Mesenteric fat pad (tissue), 1 donor: ENCODE data around the gene GPR153. TPM values are rescaled to one million over a fixed set of nuclear protein-coding genes. Genes with fewer than 3 reads are reported as not detected.
"Not testable (repeated sequence)": the region's sequence is repeated elsewhere in the genome, so short reads cannot be mapped to it uniquely, and the experiment has no call there.

Experiments
- DNase-seq: peaks from one replicate; pipeline ENCODE4 v3.0.0-alpha.2; 2020; ENCODE audit warnings: low spot score
- long read RNA-seq: library from polyadenylated mRNA; unstranded; transcript quantifications from one replicate; pipeline ENCODE4 v2.0.0, GENCODE V29; 2020
- total RNA-seq: library from RNA; stranded (reverse); fragmentation: NEBNext Ultra II Directional; extraction: Animal tissue kit (Norgen Biotek cat#: 25700); gene quantifications from one replicate; pipeline ENCODE4 v1.2.1, GENCODE V29; 2021
- donor health status: DM: yes; HTN: yes; CAD: no.

The GPR153 gene
- total RNA-seq = 32.3 TPM
- long read RNA-seq, partial matches to known transcripts = 0 of 84 reads
- long read RNA-seq, other reads (novel, unspliced or antisense) = 84 of 84 reads

GRCh38 chr1:6260961-6261614 lies at the start of gene GPR153:
Gene GPR153 (minus strand): TSS chr1:6261098. CDS start chr1:6254905, 6,193 bp downstream.
- DNase-seq = no peak

GRCh38 chr1:6310116-6310848 lies 49.4 kb upstream of the GPR153 start:
- no peak for DNase-seq

DNA sequence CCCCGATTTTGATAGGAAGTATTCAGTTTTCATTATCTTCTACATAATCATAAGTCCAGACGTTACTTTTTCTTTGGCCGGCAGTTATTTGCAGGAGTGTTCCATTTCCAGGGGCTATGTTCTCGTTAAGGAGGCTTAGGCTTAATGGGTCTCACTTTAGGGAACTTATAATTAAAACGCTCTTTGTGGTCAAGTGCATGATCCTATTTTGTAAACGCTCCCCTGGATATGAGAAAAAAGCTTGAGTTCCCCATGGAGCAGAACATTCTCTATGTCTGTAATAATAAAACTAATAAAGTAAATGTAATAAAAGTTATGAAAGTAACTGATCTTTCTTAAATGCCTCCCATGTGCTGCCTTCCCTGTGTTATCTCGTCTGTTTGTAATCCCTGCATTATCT lies 48.7 kb upstream of the GPR153 start:
- no peak for DNase-seq

DNA sequence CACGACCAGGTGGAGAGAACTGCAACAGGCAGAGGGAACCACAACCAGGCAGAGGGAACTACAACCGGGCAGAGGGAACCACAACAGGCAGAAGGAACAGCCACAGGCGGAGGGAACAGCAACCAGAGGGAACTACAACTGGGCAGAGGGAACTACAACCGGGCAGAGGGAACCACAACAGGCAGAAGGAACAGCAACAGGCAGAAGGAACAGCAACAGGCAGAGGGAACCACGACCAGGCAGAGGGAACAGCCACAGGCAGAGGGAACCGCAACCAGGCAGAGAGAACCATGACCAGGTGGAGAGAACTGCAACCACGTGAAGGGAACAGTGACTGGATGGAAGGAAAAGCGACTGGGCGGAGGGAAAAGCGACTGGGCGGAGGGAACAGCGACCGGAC lies 47.6 kb upstream of the GPR153 start:
- DNase-seq = no peak

DNA sequence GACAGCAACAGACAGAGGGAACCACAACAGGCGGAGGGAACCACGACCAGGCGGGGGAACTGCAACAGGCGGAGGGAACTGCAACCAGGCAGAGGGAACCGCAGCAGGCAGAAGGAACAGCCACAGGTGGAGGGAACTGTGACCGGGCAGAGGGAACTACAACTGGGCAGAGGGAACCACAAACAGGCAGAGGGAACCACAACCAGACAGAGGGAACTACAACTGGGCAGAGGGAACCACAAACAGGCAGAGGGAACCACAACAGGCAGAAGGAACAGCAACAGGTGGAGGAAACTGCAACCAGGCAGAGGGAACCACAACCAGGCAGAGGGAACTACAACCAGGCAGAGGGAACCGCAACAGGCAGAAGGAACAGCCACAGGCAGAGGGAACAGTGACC lies 46.8 kb upstream of the GPR153 start:
- DNase-seq = not testable (repeated sequence)

DNA sequence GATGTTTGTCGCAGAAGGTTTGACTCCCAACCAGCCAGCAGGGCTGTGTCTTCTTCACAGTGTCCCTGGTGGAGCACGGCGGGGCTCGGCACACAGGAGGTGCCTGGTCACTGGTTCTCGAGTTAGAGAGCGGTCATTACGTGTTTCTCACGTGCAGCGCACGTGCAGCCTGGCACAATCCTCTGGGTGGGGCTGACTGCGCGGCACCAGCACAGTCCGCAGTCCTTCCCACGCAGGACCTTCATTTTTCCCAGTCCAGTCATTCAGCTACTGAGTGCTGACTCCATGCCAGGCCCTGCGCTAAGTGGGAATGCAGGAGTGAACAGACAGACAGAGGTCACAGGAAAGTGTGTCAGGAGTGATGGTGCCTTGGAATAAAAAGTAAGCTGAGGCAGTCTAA lies 46.2 kb upstream of the GPR153 start:
- DNase-seq = no peak

DNA sequence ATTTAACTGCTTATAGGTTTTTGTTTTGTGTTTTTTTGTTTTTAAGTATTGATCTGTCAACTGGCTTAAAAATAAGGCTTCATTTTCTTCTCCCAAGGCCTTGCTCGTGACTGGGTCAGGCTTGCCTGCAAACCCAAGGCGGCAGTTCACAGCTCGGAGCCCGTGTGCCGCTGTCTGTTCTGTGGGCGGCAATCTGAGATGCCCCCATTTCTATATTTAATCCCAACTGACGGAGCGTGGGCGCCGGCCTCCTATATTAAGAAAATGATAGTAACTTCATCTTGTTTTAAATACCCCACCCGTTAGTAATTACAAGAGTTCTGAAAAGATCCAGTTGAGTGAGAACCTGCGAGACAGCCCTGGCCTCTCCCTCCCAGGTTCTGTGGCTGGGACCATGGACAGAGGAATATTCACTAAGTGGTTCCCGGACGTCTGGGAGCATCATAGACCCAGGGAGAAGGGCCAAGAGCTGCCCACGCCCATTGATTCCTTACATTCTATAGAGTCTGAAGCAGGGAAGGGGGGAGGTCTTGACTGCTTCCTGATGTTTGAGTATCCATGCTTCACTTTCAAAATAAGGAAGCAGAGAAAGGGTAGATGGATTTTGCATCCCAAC lies 42.6 kb upstream of the GPR153 start:
- no peak for DNase-seq

GRCh38 chr1:6302568-6302967 lies 41.7 kb upstream of the GPR153 start:
- DNase-seq = no peak

GRCh38 chr1:6301526-6301925 lies 40.6 kb upstream of the GPR153 start:
- no peak for DNase-seq

- no peak for DNase-seq
Measured at GRCh38 chr1:6300342-6301048, 39.6 kb upstream of the GPR153 start.

- DNase-seq = no peak
Measured at GRCh38 chr1:6299557-6300165, 38.8 kb upstream of the GPR153 start.

- no peak for DNase-seq
Measured at GRCh38 chr1:6298940-6299465, 38.1 kb upstream of the GPR153 start.

GRCh38 chr1:6298530-6298929 lies 37.6 kb upstream of the GPR153 start:
- DNase-seq = no peak

GRCh38 chr1:6295910-6296309 lies 35.0 kb upstream of the GPR153 start:
- no peak for DNase-seq

- no peak for DNase-seq
Measured at GRCh38 chr1:6294890-6295556, 34.1 kb upstream of the GPR153 start.

DNA sequence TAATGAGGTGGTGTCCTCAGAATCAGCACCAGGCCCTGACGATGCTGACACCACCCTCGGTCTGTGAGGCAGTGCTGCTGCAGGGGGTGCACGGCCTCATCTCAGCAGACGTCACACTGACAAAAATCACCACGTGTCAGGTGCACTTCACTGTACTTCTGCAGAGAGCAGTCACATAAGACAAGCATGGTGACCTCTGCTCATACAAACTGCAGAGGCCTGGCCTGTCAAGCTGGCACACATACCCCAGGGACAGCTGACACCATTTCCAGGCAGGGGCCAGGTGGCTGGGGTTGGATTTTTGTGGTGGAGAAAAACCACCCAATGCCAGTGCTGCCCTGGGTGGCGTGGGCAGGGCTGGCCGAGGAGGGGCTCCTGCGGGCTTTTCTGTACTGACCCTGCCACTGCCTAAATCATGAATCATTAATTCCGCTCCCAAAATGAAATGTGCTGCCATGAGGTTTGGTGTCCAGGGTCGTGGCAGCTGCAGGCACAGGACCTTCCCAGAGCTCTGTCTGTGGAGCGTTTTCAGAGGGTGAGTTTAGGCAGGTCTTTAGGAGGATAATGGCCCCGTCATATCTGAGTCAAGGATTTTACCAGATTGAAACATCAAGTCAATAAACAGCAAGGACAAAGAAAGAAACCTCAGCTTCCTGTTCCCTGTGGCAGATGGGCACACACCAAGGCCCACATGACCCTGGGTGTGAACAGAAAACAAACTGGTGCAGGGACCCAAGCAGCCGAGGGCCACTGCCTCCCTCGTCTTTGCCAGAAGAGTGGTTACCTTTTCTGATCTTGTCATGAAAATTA lies 33.4 kb upstream of the GPR153 start:
- DNase-seq = no peak

DNA sequence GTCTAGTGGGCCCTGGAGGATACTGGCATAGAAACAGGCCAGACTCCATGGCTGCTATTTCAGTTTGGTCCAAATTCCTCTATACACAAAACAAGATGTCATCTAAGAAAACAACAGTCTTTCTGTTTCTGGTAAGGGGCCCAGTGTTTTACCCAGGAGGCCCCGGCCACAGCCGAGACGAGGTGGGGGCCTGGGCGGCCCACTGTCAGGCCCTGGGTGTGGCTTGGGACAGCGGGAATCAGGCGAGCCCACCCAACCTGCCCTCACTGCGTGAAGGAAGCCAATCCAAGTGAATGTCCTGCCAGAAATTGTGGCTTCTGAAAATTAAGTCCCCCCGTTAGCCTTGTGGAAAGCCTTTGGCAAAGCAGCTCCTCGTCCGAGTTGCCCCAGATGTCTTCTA lies 31.2 kb upstream of the GPR153 start:
- no peak for DNase-seq

GRCh38 chr1:6288665-6289064 lies 27.8 kb upstream of the GPR153 start:
- DNase-seq = no peak

DNA sequence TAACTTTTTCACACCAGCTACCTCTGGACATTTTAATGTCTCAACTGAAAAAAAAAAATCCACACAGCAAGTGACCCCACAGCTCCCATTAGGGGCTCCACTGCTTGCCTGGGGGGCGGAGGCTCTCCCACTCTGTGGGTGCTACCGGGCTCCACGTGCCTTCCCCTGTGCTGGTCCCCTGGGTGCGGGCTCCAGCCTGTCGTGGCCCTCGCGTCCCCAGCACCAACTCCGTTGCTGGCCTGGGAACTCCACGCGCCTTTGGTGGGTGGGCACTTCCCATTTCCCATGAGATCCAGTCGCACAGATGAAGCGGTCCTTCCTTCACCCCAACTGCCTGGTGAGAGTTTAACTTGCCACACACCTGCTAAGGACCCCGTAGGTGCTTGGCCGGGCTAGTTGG lies 27.1 kb upstream of the GPR153 start:
- DNase-seq = no peak

- DNase-seq = no peak
Measured at GRCh38 chr1:6287431-6287886, 26.6 kb upstream of the GPR153 start.
